WTC11 (cell line): ENCODE measurements around the gene SMIM3. TPM values are rescaled to one million over a fixed set of nuclear protein-coding genes. Genes with fewer than 3 reads are reported as not detected.

Experiments
- ATAC-seq: fragments of 200-7000 bp; cut with Tn5 transposase; 2 replicates; pipeline ENCODE4 v1.10.0; 2021; ENCODE audit warnings: mild to moderate bottlenecking, moderate library complexity
- CTCF ChIA-PET: fragments of 300-600 bp; sonication (Branson Sonifier 250); formaldehyde crosslinking; loops from one replicate; lab custom pipeline; 2021; ENCODE audit warnings: antibody characterized with exemption; lab: Charles Lee
- POLR2A ChIA-PET: fragments of 350-600 bp; sonication (Branson Sonifier 250); formaldehyde crosslinking; loops from one replicate; lab custom pipeline; 2021; ENCODE audit warnings: antibody characterized with exemption; lab: Charles Lee
- DNase-seq: peaks from one replicate; pipeline ENCODE4 v3.0.0; 2021; ENCODE audit warnings: low spot score
- H3K27ac Mint-ChIP-seq: 2 replicates; pipeline ENCODE4 v1.8.0; 2021; ENCODE audit warnings: mixed read lengths
- H3K27me3 Mint-ChIP-seq: 2 replicates; pipeline ENCODE4 v1.8.0; 2021; ENCODE audit warnings: low read depth, mild to moderate bottlenecking, moderate library complexity, mixed read lengths
- H3K36me3 Mint-ChIP-seq: 2 replicates; pipeline ENCODE4 v1.8.0; 2021; ENCODE audit warnings: mixed read lengths
- H3K4me1 Mint-ChIP-seq: 2 replicates; pipeline ENCODE4 v1.8.0; 2022; ENCODE audit warnings: mixed read lengths
- H3K4me3 Mint-ChIP-seq: 2 replicates; pipeline ENCODE4 v1.8.0; 2021; ENCODE audit warnings: mild to moderate bottlenecking, moderate library complexity, mixed read lengths
- H3K9me3 Mint-ChIP-seq: 2 replicates; pipeline ENCODE4 v1.8.0; 2021; ENCODE audit warnings: mixed read lengths
- ATF1 ChIP-seq: sonication (generic); formaldehyde crosslinking; IDR thresholded peaks from 2 replicates; pipeline ENCODE4 v1.8.1; 2023; ENCODE audit warnings: mild to moderate bottlenecking, moderate library complexity, missing genetic modification reagents
- ATF2 ChIP-seq: sonication (generic); formaldehyde crosslinking; IDR thresholded peaks from 2 replicates; pipeline ENCODE4 v1.8.1; 2022; ENCODE audit warnings: low read depth, missing genetic modification reagents, borderline replicate concordance
- ATF6 ChIP-seq: sonication (generic); formaldehyde crosslinking; IDR thresholded peaks from 2 replicates; pipeline ENCODE4 v1.8.1; 2023; ENCODE audit warnings: mild to moderate bottlenecking, missing genetic modification reagents
- CREM ChIP-seq: sonication (generic); formaldehyde crosslinking; IDR thresholded peaks from 2 replicates; pipeline ENCODE4 v1.8.1; 2022; ENCODE audit warnings: mild to moderate bottlenecking, missing genetic modification reagents, moderate library complexity
- E2F4 ChIP-seq: sonication (generic); formaldehyde crosslinking; IDR thresholded peaks from 2 replicates; pipeline ENCODE4 v1.8.1; 2022; ENCODE audit warnings: low read depth, mild to moderate bottlenecking, moderate library complexity, missing genetic modification reagents, borderline replicate concordance
- EMX1 ChIP-seq: fragments of 250-450 bp; sonication (Bioruptor Pico); IDR thresholded peaks from 2 replicates; pipeline ENCODE4 v1.8.0; 2021; ENCODE audit warnings: mild to moderate bottlenecking
- ETV6 ChIP-seq: sonication (generic); formaldehyde crosslinking; IDR thresholded peaks from 2 replicates; pipeline ENCODE4 v1.8.1; 2022; ENCODE audit warnings: mild to moderate bottlenecking, missing genetic modification reagents
- FOXK1 ChIP-seq: sonication (generic); formaldehyde crosslinking; IDR thresholded peaks from 2 replicates; pipeline ENCODE4 v1.8.0; 2022; ENCODE audit warnings: mild to moderate bottlenecking, moderate library complexity, missing genetic modification reagents
- FOXP1 ChIP-seq: sonication (generic); formaldehyde crosslinking; IDR thresholded peaks from 2 replicates; pipeline ENCODE4 v1.8.0; 2022; ENCODE audit warnings: missing genetic modification reagents, mild to moderate bottlenecking, moderate library complexity, borderline replicate concordance
- GABPB1 ChIP-seq: sonication (generic); formaldehyde crosslinking; IDR thresholded peaks from 2 replicates; pipeline ENCODE4 v1.8.1; 2023; ENCODE audit warnings: mild to moderate bottlenecking, missing genetic modification reagents
- GRHL2 ChIP-seq: fragments of 250-450 bp; sonication (Bioruptor Pico); IDR thresholded peaks from 2 replicates; pipeline ENCODE4 v1.8.0; 2022; ENCODE audit warnings: mild to moderate bottlenecking, moderate library complexity; ENCODE audit not compliant: insufficient replicate concordance, severe bottlenecking
- HMGA2 ChIP-seq: fragments of 250-450 bp; sonication (Bioruptor Pico); IDR thresholded peaks from 2 replicates; pipeline ENCODE4 v1.4.0; 2021; ENCODE audit warnings: mild to moderate bottlenecking, moderate library complexity
- JUN ChIP-seq: sonication (generic); formaldehyde crosslinking; IDR thresholded peaks from 2 replicates; pipeline ENCODE4 v1.8.0; 2023; ENCODE audit warnings: mild to moderate bottlenecking, missing genetic modification reagents
- MYBL2 ChIP-seq: sonication (generic); formaldehyde crosslinking; IDR thresholded peaks from 2 replicates; pipeline ENCODE4 v1.8.1; 2023; ENCODE audit warnings: mild to moderate bottlenecking, moderate library complexity, missing genetic modification reagents
- OVOL2 ChIP-seq: fragments of 250-450 bp; sonication (Bioruptor Pico); IDR thresholded peaks from 2 replicates; pipeline ENCODE4 v1.9.0; 2021; ENCODE audit warnings: mild to moderate bottlenecking, borderline replicate concordance
- RORB ChIP-seq: fragments of 250-450 bp; sonication (Bioruptor Pico); IDR thresholded peaks from 2 replicates; pipeline ENCODE4 v1.9.0; 2021; ENCODE audit warnings: mild to moderate bottlenecking
- SOX15 ChIP-seq: fragments of 250-450 bp; sonication (Bioruptor Pico); IDR thresholded peaks from 2 replicates; pipeline ENCODE4 v1.9.0; 2021; ENCODE audit warnings: mild to moderate bottlenecking
- SP1 ChIP-seq: sonication (generic); formaldehyde crosslinking; conservative IDR thresholded peaks from 2 replicates; pipeline ENCODE4 v1.8.1; 2022; ENCODE audit warnings: missing genetic modification reagents
- TEAD1 ChIP-seq: sonication (generic); formaldehyde crosslinking; IDR thresholded peaks from 2 replicates; pipeline ENCODE4 v1.8.0; 2022; ENCODE audit warnings: mild to moderate bottlenecking, missing genetic modification reagents
- TEAD4 ChIP-seq: sonication (generic); formaldehyde crosslinking; IDR thresholded peaks from 2 replicates; pipeline ENCODE4 v1.8.0; 2022; ENCODE audit warnings: mild to moderate bottlenecking, missing genetic modification reagents
- TP53 ChIP-seq: sonication (generic); formaldehyde crosslinking; IDR thresholded peaks from 2 replicates; pipeline ENCODE4 v1.8.1; 2023; ENCODE audit warnings: mild to moderate bottlenecking, missing genetic modification reagents
- USF1 ChIP-seq: sonication (generic); formaldehyde crosslinking; IDR thresholded peaks from 2 replicates; pipeline ENCODE4 v1.8.0; 2022; ENCODE audit warnings: mild to moderate bottlenecking, missing genetic modification reagents
- ZNF423 ChIP-seq: fragments of 250-450 bp; sonication (Bioruptor Pico); IDR thresholded peaks from 2 replicates; pipeline ENCODE4 v2.1.2; 2022; ENCODE audit warnings: mild to moderate bottlenecking, moderate library complexity
- ZNF512 ChIP-seq: sonication (generic); formaldehyde crosslinking; IDR thresholded peaks from 2 replicates; pipeline ENCODE4 v1.8.1; 2022; ENCODE audit warnings: missing genetic modification reagents, borderline replicate concordance
- ZNF671 ChIP-seq: fragments of 250-450 bp; sonication (Bioruptor Pico); IDR thresholded peaks from 2 replicates; pipeline ENCODE4 v1.8.0; 2021; ENCODE audit warnings: mild to moderate bottlenecking
- total RNA-seq: library from RNA; stranded (reverse); gene quantifications from 3 replicates; pipeline ENCODE4 v1.2.3, GENCODE V29; 2021

The SMIM3 gene
- total RNA-seq, 1 experiment from 2014 or later: 14.1 TPM

GRCh38 chr5:150774145-150774544 lies 4.4 kb upstream of the SMIM3 start:
- CTCF ChIA-PET: no interaction called here
- no peaks in the 10 kb centered on the region for H3K9me3 Mint-ChIP-seq
- DNase-seq (no peak), ATAC-seq (no peak)
- H3K27ac Mint-ChIP-seq: no peak overlapping the region
- TF ChIP-seq EMX1 (CRISPR knock-in tag) (no peak), E2F4 (no peak), SOX15 (CRISPR knock-in tag) (no peak)
- no peak overlapping the region for H3K4me3 Mint-ChIP-seq
- POLR2A ChIA-PET: no interaction called here
- peaks cover 10% of the 10 kb centered on the region for H3K4me1 Mint-ChIP-seq
- peaks cover 36% of the 10 kb centered on the region for H3K27me3 Mint-ChIP-seq
- H3K36me3 Mint-ChIP-seq: no peaks in the 10 kb centered on the region

GRCh38 chr5:150777685-150778084 lies 872 bp upstream of the SMIM3 start:
- Mint-ChIP-seq H3K27ac (no peak overlapping the region), H3K9me3 (no peaks in the 10 kb centered on the region), H3K4me1 (peaks cover 39% of the 10 kb centered on the region), H3K27me3 (peaks cover 18% of the 10 kb centered on the region), H3K4me3 (peak overlapping the region; percentile 97), H3K36me3 (no peaks in the 10 kb centered on the region)
- TF ChIP-seq ZNF512 (CRISPR knock-in tag): no peak
- TF ChIP-seq FOXP1 (CRISPR knock-in tag): no peak
- no peak for TF ChIP-seq ATF6 (CRISPR knock-in tag)
- TF ChIP-seq HMGA2: no peak
- no peak for TF ChIP-seq TEAD1 (CRISPR knock-in tag)
- no peak for TF ChIP-seq MYBL2 (CRISPR knock-in tag)
- no peak for TF ChIP-seq ATF2 (CRISPR knock-in tag)
- TF ChIP-seq USF1 (CRISPR knock-in tag): no peak
- TF ChIP-seq ZNF423 (CRISPR knock-in tag): no peak
- no peak for TF ChIP-seq GABPB1 (CRISPR knock-in tag)
- TF ChIP-seq SP1 (CRISPR knock-in tag): no peak
- no peak for DNase-seq
- CTCF ChIA-PET: interaction anchor here (0.6 to 2.7 kb wide), 9 partner anchors 9 to 277 kb away, joined by 3 to 29 read pairs (median 6); partner anchors contain the start of genes DCTN4, MYOZ3 and RBM22
- ATAC-seq: no peak
- POLR2A ChIA-PET: interaction anchor here (1.6 to 3.1 kb wide), 2 partner anchors 19 to 77 kb away, joined by 8 to 22 read pairs; partner anchors contain the start of genes DCTN4 and RBM22

GRCh38 chr5:150778088-150778516 lies 455 bp upstream of the SMIM3 start:
- CTCF ChIA-PET: interaction anchor here (0.6 to 2.7 kb wide), 18 partner anchors 9 to 319 kb away, joined by 3 to 29 read pairs (median 6); partner anchors contain the start of genes DCTN4, MYOZ3 and RBM22
- H3K4me3 Mint-ChIP-seq: peak overlapping the region; percentile 97
- H3K9me3 Mint-ChIP-seq: no peaks in the 10 kb centered on the region
- no peak overlapping the region for H3K27ac Mint-ChIP-seq
- H3K4me1 Mint-ChIP-seq: peaks cover 43% of the 10 kb centered on the region
- ATAC-seq (peak; percentile 27), DNase-seq (no peak)
- POLR2A ChIA-PET: interaction anchor here (0.8 to 3.1 kb wide), 4 partner anchors 9 to 127 kb away, joined by 3 to 22 read pairs (median 6); partner anchors contain the start of genes DCTN4, RBM22 and ZNF300
- H3K27me3 Mint-ChIP-seq: peaks cover 18% of the 10 kb centered on the region
- H3K36me3 Mint-ChIP-seq: no peaks in the 10 kb centered on the region
- TF ChIP-seq E2F4 (no peak), FOXK1 (CRISPR knock-in tag) (no peak), SP1 (CRISPR knock-in tag) (no peak), CREM (CRISPR knock-in tag) (no peak), TEAD1 (CRISPR knock-in tag) (no peak), TP53 (no peak), GRHL2 (CRISPR knock-in tag) (no peak), TEAD4 (CRISPR knock-in tag) (no peak), RORB (no peak), ZNF671 (no peak), JUN (no peak), ATF1 (CRISPR knock-in tag) (no peak), ETV6 (CRISPR knock-in tag) (no peak), OVOL2 (no peak)
